CD4-positive, alpha-beta T cell treated with Interleukin-15 for 1 hour (primary cell): Measurements from ENCODE around the gene KRTAP4-11.
"Not testable (repeated sequence)": the region's sequence is repeated elsewhere in the genome, so short reads cannot be mapped to it uniquely, and the experiment has no call there.

Experiments used
- DNase-seq: peaks from one replicate; pipeline ENCODE4 v3.0.0-alpha.2; 2020

KRTAP4-11 gene

DNA sequence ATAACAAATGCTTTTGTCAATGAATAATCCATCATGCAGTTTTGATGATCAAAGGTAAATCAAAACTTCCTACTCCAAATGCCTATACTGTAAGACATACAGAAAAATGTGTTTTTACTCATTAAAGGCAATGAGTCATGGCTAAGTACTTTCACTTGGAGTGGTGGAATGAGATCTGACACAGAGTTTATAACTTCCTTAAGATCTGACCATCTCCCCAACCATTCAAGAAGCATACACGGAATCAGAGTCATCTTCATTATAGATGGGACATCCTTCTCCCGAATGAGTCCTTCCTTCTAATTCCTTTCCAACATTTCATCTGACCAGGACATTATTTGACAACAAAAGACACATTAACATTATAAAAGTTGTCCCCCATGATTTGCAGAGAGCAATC lies 34.7 kb downstream of the KRTAP4-11 start:
- DNase-seq: not testable (repeated sequence)

DNA sequence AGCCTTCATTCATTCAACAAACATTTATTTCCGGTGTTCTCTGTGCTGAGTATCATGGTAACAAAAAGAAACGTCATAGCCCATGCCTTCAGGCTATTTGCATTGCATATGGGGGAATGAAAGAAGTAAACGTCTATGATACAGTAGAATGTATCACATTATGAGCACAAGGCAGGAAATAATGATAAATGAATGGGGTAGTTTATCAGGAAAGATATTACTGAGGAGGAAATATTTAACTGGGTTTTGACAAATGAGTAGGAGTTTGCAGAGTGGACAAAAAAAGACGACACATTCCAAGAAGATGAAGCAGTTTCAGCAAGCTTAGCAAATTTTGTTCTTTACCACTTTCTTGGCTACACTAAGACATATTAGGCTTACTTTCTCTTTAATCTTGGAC lies 35.5 kb downstream of the KRTAP4-11 start:
- DNase-seq: no peak

- no peak for DNase-seq
Observed at GRCh38 chr17:41076788-41077187, 41.4 kb downstream of the KRTAP4-11 start.

DNA sequence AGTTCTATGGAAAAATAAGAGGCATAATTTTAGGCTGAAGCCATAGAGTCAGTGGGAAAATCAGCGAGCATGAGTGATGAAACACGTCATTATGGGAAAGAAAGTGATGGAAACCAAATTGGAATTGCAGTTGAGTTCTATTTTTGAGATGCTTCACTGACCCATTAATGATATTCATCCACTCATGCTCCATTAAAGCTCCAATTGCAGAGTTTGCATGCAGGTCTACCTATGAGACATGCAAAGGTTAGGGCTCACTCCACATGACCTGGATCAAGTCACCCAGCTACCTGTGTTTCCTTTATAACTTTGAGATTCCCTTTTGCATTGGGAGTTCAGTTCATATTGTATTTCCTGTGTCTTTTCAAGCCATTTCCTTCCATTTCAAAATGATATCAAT lies 44.5 kb downstream of the KRTAP4-11 start:
- no peak for DNase-seq

DNA sequence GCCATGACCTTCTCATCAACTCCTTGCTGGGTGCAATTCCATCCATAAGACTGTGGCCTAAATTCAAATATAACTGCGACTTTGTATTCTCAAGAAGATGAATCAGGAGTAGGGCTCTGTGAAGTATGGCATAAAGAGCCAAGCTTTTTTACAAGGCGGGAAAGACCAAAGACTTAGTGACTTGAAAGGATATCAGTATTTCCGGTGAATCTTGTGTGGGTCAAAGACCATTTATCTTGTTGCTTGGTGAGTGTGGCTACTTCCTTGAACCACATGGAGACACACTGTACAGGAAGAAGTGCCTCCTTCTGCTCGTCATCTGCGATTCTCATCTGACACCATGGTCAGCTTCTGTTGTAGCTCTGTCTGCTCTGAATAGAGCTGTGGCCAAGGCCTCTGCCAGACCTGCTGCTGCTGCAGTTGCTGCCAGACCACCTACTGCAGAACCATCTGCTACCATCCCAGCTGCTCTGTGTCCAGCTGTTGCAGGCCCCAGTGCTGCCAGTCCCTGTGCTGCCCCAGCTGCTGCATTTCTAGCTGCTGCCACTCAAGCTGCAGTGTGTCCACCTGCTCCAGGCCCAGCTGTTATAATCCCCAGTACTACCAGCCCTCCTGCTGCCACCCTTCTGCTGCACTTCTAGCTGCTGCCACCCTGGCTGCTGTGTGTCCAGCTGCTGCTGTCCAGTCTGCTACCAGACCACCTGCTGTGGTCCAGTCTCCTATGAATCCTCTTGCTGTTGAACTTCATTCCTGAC lies 46.4 kb downstream of the KRTAP4-11 start:
- DNase-seq: no peak

- DNase-seq: no peak
Observed at GRCh38 chr17:41069031-41069430, 49.1 kb downstream of the KRTAP4-11 start.

DNA sequence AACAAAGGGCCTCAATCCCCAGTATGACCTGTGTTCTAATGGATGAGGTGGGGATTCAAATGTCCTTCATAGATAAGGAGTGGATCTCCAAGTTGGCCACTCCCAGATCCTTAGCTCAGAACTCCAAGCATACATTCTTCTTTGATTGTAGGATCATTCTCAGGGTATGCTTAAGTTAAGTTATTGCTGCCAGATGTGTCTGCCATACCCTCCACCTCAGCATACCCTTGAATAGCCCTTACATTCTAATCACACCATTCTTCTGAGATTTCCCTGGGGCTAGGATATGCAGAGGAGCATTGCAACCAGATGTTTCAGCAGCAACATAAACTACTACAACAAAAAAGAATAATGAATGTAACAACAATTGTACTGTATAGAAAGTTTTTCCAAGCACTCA lies 50.9 kb downstream of the KRTAP4-11 start:
- no peak for DNase-seq
